ENCODE data around the gene ZSCAN18.

The ZSCAN18 gene

DNA sequence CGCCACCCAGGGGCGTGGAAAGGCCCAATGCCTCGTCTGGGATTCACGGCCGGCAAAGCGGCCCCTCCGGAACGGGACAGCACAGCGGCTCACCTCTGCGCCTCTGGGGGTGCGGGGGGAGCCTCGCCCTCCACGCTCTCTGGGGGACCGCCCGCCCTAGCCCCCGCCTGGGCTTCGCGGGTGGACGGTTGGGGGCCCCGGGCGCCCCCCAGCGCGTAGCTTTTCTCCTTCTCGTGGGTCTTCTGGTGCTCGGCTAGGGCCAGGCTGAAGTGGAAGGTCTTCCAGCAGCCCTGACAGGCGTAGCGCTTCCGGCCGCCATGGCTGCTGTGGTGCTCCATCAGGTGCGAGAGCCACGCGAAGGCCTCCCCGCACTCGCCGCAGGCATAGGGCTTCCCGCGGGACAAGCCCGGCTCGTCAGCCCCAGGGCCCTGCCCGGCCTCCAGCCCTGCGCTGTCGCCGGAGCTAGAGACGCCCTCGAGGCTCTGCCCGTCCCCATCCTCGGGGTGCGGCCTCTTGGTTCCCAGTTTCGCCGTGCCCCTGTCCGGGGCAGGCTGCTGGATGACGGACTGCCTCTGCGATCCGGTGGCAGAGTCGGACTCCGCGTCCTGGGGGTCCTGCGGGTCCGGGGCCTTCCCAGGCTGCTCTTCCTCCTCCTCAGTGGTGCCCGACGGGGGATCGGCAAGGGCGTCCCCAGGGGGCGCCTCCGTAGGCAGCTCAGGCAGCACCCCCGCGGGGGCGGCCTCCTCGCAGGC is 13.3 kb downstream of the ZSCAN18 start:
- Histone ChIP-seq H3K27me3 (ENCODE audit: control insufficient read depth, insufficient read depth, low read length) (no peaks in the 10 kb centered on the region), H3K4me3 (ENCODE audit: low read length) (no peak overlapping the region), H3K4me1 (ENCODE audit: control insufficient read depth, low read depth, low read length) (no peaks in the 10 kb centered on the region), H3K9me3 (ENCODE audit: control insufficient read depth, low read depth, low read length) (no peaks in the 10 kb centered on the region), H3K9ac (ENCODE audit: low read length) (no peak overlapping the region), H3K36me3 (ENCODE audit: control insufficient read depth, low read depth, low read length) (peaks cover 18% of the 10 kb centered on the region), H3K27ac (ENCODE audit: low read length) (no peak overlapping the region)

DNA sequence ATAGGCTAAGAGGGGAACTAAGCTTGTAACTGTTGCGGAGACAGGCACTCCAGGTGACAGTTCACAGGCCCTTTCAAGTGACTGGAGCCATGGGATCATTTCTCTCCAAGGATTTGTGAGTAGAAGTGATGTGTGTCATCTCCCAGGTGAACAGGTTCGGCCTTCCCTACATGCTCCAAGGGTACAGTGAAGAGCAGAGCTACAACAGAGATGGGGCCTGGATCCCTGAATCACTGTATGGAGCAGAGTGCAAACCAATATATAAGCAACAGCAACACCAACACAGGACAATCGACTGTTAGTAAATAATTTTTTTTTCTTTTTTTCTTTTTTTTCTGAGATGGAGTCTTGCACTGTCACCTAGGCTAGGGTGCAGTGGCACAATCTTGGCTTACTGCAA is 15.0 kb downstream of the ZSCAN18 start:
- Histone ChIP-seq H3K36me3 (ENCODE audit: control insufficient read depth, low read depth, low read length) (peaks cover 16% of the 10 kb centered on the region), H3K9me3 (ENCODE audit: control insufficient read depth, low read depth, low read length) (no peaks in the 10 kb centered on the region), H3K27ac (ENCODE audit: low read length) (no peak overlapping the region)

DNA sequence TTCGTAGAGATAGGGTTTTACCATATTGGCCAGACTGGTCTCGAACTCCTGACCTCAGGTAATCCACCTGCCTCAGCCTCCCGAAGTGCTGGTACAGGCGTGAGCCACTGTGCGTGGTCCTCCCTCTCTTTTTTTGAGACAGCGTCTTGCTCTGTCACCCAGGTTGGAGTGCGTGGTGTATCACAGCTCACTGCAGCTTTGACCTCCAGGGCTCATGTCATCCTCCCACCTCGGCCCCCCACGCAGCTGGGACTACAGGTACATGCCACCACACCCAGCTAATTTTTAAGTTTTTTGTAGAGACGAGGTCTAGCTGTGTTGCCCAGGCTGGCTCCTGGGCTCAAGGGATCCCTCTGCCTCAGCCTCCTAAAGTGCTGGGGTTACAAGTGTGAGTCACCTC is 18.2 kb downstream of the ZSCAN18 start:
- H3K4me1 ChIP-seq (ENCODE audit: control insufficient read depth, low read depth, low read length): no peaks in the 10 kb centered on the region
- H3K27me3 ChIP-seq (ENCODE audit: control insufficient read depth, insufficient read depth, low read length): no peaks in the 10 kb centered on the region
- no peak overlapping the region for H3K4me3 ChIP-seq (ENCODE audit: low read length)
- no peak overlapping the region for H3K27ac ChIP-seq (ENCODE audit: low read length)
- no peak overlapping the region for H3K9ac ChIP-seq (ENCODE audit: low read length)
- no peaks in the 10 kb centered on the region for H3K36me3 ChIP-seq (ENCODE audit: control insufficient read depth, low read depth, low read length)
- no peaks in the 10 kb centered on the region for H3K9me3 ChIP-seq (ENCODE audit: control insufficient read depth, low read depth, low read length)

More for the DNA sequence above, 15.0 kb downstream of the ZSCAN18 start:
- H3K9ac ChIP-seq (ENCODE audit: low read length): no peak overlapping the region
- H3K4me1 ChIP-seq (ENCODE audit: control insufficient read depth, low read depth, low read length): no peaks in the 10 kb centered on the region
- H3K27me3 ChIP-seq (ENCODE audit: control insufficient read depth, insufficient read depth, low read length): no peaks in the 10 kb centered on the region
- H3K4me3 ChIP-seq (ENCODE audit: low read length): no peak overlapping the region

DNA sequence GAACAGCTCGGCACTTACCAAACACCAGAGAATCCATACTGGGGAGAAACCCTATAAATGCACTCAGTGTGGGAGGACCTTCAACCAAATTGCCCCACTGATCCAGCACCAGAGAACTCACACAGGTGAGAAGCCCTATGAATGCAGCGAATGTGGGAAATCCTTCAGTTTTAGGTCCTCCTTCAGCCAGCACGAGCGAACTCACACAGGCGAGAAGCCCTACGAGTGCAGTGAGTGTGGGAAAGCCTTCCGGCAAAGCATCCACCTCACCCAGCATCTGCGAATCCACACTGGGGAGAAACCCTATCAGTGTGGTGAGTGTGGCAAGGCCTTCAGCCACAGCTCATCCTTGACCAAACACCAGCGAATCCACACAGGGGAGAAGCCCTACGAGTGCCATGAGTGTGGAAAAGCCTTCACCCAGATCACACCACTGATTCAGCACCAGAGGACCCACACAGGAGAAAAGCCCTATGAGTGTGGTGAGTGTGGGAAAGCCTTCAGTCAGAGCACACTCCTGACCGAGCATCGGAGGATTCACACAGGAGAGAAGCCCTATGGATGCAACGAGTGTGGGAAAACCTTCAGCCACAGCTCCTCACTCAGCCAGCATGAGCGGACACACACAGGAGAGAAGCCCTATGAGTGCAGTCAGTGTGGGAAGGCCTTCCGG is 30.7 kb downstream of the ZSCAN18 start:
- H3K4me3 ChIP-seq (ENCODE audit: low read length): no peak overlapping the region
- no peaks in the 10 kb centered on the region for H3K27me3 ChIP-seq (ENCODE audit: control insufficient read depth, insufficient read depth, low read length)
- no peaks in the 10 kb centered on the region for H3K4me1 ChIP-seq (ENCODE audit: control insufficient read depth, low read depth, low read length)
- peaks cover 61% of the 10 kb centered on the region for H3K9me3 ChIP-seq (ENCODE audit: control insufficient read depth, low read depth, low read length)
- peaks cover 12% of the 10 kb centered on the region for H3K36me3 ChIP-seq (ENCODE audit: control insufficient read depth, low read depth, low read length)
- no peak overlapping the region for H3K27ac ChIP-seq (ENCODE audit: low read length)
- H3K9ac ChIP-seq (ENCODE audit: low read length): no peak overlapping the region

DNA sequence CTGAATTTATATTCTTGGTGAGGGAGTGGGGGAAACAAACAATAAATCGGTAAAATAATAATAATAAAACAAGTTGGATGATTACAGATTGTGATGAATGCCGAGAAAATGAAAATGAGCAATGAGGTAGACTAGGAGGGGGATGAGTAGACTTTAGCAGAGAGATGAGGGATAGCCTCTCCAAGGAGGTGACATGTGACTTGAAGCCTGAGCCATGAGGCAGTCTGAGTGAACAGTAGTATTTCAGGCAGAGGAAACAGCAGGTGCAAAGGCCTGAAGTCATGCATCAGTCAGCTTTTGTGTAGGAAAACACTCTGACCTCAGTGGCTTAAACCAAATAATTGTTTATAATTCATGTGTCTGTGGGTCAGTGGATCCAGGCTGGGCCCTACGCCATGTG is 34.3 kb downstream of the ZSCAN18 start:
- H3K9ac ChIP-seq (ENCODE audit: low read length): no peak overlapping the region
- H3K36me3 ChIP-seq (ENCODE audit: control insufficient read depth, low read depth, low read length): peaks cover 12% of the 10 kb centered on the region
- no peaks in the 10 kb centered on the region for H3K27me3 ChIP-seq (ENCODE audit: control insufficient read depth, insufficient read depth, low read length)
- peaks cover 2% of the 10 kb centered on the region for H3K4me1 ChIP-seq (ENCODE audit: control insufficient read depth, low read depth, low read length)
- H3K4me3 ChIP-seq (ENCODE audit: low read length): no peak overlapping the region
- H3K9me3 ChIP-seq (ENCODE audit: control insufficient read depth, low read depth, low read length): peaks cover 41% of the 10 kb centered on the region
- H3K27ac ChIP-seq (ENCODE audit: low read length): no peak overlapping the region

DNA sequence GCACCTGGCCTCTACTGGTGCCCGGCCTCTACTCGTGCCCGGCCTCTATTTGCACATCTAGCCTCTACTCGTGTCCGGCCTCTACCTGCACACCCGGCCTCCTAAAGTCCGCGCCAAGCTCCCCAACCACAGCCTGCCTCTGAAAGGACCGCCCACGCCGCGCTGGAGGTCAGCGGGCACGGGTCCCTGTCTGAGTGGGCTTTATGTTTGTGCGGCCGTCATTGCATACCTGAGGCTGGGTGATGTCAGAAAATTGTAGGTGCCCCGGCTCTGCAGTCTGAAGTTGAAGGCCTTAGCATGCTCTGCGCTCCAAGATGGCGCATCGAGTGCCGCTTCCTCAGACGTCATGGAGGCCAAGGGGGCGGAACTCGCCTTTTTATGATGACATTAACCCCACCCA is 37.8 kb downstream of the ZSCAN18 start:
- peaks cover 13% of the 10 kb centered on the region for H3K4me1 ChIP-seq (ENCODE audit: control insufficient read depth, low read depth, low read length)
- no peak overlapping the region for H3K9ac ChIP-seq (ENCODE audit: low read length)
- no peak overlapping the region for H3K4me3 ChIP-seq (ENCODE audit: low read length)
- H3K27ac ChIP-seq (ENCODE audit: low read length): no peak overlapping the region
- no peaks in the 10 kb centered on the region for H3K27me3 ChIP-seq (ENCODE audit: control insufficient read depth, insufficient read depth, low read length)
- H3K9me3 ChIP-seq (ENCODE audit: control insufficient read depth, low read depth, low read length): peaks cover 9% of the 10 kb centered on the region
- peaks cover 6% of the 10 kb centered on the region for H3K36me3 ChIP-seq (ENCODE audit: control insufficient read depth, low read depth, low read length)

DNA sequence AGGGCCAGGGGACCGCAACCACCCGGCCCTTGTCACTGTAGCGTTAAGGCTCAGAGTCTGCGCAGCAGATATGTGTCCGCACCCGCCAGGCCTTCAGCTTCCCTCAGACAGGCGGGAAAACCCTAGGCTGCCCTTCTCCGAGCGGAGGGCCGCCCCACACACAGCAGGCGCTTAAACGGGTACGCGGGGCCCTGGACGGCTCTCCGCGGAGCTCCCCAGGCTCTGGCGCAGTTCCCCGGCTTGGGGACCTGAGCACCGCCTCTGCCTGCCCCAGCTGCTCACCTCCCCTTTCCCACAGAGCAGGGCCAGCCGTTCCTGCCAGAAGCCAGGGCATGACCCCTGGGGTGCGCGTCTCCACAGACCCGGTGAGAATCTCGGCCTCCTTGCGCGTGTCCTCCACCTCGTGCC is 38.4 kb downstream of the ZSCAN18 start:
- Histone ChIP-seq H3K27ac (ENCODE audit: low read length) (peak overlapping the region; percentile 53), H3K9me3 (ENCODE audit: control insufficient read depth, low read depth, low read length) (peaks cover 9% of the 10 kb centered on the region), H3K36me3 (ENCODE audit: control insufficient read depth, low read depth, low read length) (peaks cover 5% of the 10 kb centered on the region), H3K4me3 (ENCODE audit: low read length) (peak overlapping the region; percentile 51), H3K27me3 (ENCODE audit: control insufficient read depth, insufficient read depth, low read length) (no peaks in the 10 kb centered on the region), H3K9ac (ENCODE audit: low read length) (peak overlapping the region; percentile 71), H3K4me1 (ENCODE audit: control insufficient read depth, low read depth, low read length) (peaks cover 13% of the 10 kb centered on the region)

DNA sequence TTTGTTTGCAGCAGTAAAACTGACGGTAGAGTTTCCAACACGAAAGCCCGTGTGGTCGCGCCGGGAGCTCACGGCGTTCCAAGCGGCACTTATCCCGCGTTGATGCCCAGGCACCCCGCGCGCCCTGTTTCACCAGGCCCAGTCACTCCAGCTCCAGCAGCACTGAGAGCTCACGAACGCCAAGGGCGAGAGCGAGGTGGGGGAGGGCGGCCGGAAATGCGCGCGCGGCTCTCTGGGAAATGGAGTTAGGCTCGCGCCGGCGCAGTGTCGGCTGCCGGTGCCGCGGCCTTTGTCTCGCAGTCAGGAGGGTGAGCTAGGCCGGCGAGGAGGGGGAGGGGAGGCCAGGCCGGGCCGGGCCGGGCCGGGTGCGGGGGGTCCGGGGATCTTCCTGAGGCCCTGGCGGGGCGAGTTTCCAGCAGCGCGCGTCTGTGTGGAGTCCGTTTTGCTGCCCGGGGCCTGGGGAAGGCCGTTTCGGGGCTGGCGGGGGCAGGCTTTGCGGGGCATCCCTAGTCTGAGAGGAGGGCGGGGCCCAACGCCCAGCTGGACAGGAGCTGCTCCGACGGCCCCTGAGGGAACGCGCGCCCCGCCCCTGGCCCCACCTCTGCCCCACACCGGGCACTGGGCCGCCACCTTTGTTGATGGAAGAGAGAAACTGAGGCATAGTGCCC is 38.9 kb downstream of the ZSCAN18 start, which contains the start of gene ZNF135:
ZNF135 (plus strand) TSS at position 280 of the 668 bp plus-strand sequence. CDS start 721 bp downstream, outside the sequence.
- Histone ChIP-seq H3K9me3 (ENCODE audit: control insufficient read depth, low read depth, low read length) (peaks cover 7% of the 10 kb centered on the region), H3K4me3 (ENCODE audit: low read length) (peak within 1 kb of the TSS; percentile 51), H3K9ac (ENCODE audit: low read length) (peak within 1 kb of the TSS; percentile 71), H3K4me1 (ENCODE audit: control insufficient read depth, low read depth, low read length) (peaks cover 13% of the 10 kb centered on the region), H3K36me3 (ENCODE audit: control insufficient read depth, low read depth, low read length) (peaks cover 5% of the 10 kb centered on the region), H3K27me3 (ENCODE audit: control insufficient read depth, insufficient read depth, low read length) (no peaks in the 10 kb centered on the region), H3K27ac (ENCODE audit: low read length) (peak within 1 kb of the TSS; percentile 72)

DNA sequence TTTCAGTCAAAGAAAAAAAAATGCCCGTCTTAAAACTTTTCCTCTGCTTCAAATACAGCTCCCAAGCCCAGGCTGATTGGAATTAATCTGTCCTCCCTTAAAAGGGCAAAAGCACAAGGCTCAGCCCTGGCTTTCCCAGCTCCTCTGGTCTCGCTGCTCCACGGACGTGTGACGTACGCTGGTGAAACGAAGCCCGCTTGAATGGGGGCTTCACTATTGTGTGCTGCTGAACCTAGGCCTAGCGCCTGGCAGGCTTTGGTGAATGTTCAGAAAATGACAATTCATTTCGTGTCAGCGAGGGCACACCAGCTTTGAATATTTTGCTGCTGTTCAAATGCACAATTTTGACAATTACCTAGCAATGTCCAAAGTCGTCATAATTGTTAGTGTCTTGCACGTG is 39.6 kb downstream of the ZSCAN18 start:
- Histone ChIP-seq H3K4me3 (ENCODE audit: low read length) (peak overlapping the region; percentile 51), H3K27me3 (ENCODE audit: control insufficient read depth, insufficient read depth, low read length) (no peaks in the 10 kb centered on the region), H3K36me3 (ENCODE audit: control insufficient read depth, low read depth, low read length) (no peaks in the 10 kb centered on the region), H3K4me1 (ENCODE audit: control insufficient read depth, low read depth, low read length) (peaks cover 13% of the 10 kb centered on the region), H3K27ac (ENCODE audit: low read length) (peak overlapping the region; percentile 72), H3K9ac (ENCODE audit: low read length) (peak overlapping the region; percentile 71), H3K9me3 (ENCODE audit: control insufficient read depth, low read depth, low read length) (peaks cover under 1% of the 10 kb centered on the region)

DNA sequence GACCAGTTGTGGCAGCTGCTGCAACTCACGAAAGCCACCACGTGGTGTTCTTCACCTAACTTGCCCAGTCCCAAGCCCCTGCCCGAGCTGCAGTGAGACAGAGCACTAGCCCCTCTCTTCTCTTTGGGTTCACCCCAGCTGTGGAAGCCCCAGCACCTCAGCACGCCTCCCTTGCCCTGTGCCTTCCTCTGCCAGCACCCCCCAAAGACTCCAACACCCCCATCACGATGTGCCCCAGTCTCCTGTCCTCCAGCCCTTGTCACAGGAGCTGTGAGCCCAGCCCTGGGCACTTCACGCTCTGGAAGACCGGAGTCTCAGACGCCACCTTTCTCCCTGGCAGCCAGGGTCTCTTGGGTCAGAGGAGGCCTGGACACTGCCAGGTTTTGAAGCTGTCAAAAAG is 41.2 kb downstream of the ZSCAN18 start:
- no peak overlapping the region for H3K4me3 ChIP-seq (ENCODE audit: low read length)
- H3K9me3 ChIP-seq (ENCODE audit: control insufficient read depth, low read depth, low read length): peaks cover 2% of the 10 kb centered on the region

DNA sequence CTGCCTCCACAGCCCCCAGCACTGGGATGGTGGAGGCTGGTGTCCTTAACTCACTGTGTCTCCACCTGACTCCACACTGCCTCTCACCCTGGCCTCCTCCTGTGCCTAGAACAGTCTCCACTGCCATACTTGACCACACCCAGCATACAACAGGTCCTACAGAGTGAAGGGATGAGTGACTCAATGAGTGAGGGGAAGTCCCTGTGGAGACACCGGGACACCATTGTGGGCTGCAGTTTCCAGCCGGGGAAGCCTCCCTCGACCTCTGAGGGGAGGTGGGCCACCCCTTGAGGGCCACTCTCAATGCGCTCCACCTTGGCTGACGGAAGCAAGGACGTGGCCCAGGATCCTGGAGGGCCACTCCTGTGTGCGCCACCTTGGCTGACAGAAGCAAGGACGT is 41.8 kb downstream of the ZSCAN18 start:
- Histone ChIP-seq H3K9ac (ENCODE audit: low read length) (no peak overlapping the region), H3K9me3 (ENCODE audit: control insufficient read depth, low read depth, low read length) (peaks cover 7% of the 10 kb centered on the region), H3K27ac (ENCODE audit: low read length) (no peak overlapping the region), H3K4me1 (ENCODE audit: control insufficient read depth, low read depth, low read length) (peaks cover 13% of the 10 kb centered on the region), H3K36me3 (ENCODE audit: control insufficient read depth, low read depth, low read length) (no peaks in the 10 kb centered on the region), H3K27me3 (ENCODE audit: control insufficient read depth, insufficient read depth, low read length) (no peaks in the 10 kb centered on the region), H3K4me3 (ENCODE audit: low read length) (no peak overlapping the region)

More for the DNA sequence above, 41.2 kb downstream of the ZSCAN18 start:
- Histone ChIP-seq H3K9ac (ENCODE audit: low read length) (no peak overlapping the region), H3K36me3 (ENCODE audit: control insufficient read depth, low read depth, low read length) (no peaks in the 10 kb centered on the region), H3K27ac (ENCODE audit: low read length) (no peak overlapping the region), H3K27me3 (ENCODE audit: control insufficient read depth, insufficient read depth, low read length) (no peaks in the 10 kb centered on the region), H3K4me1 (ENCODE audit: control insufficient read depth, low read depth, low read length) (peaks cover 13% of the 10 kb centered on the region)

All from iPS-18a (cell line).